NCI-H146 treated with DMSO at 0.1 percent for 48 hours (cell line): ENCODE results near the gene REV3L.
A peak's percentile ranks its signal among the peaks of the same experiment; 100 is the strongest.
"Not testable (repeated sequence)": the region's sequence is repeated elsewhere in the genome, so short reads cannot be mapped to it uniquely, and the experiment has no call there.

Experiments used
- DNase-seq: peaks from one replicate; lab custom pipeline; 2025; ENCODE audit not compliant: unreplicated experiment; lab: John Stamatoyannopoulos, UW

REV3L gene

DNA sequence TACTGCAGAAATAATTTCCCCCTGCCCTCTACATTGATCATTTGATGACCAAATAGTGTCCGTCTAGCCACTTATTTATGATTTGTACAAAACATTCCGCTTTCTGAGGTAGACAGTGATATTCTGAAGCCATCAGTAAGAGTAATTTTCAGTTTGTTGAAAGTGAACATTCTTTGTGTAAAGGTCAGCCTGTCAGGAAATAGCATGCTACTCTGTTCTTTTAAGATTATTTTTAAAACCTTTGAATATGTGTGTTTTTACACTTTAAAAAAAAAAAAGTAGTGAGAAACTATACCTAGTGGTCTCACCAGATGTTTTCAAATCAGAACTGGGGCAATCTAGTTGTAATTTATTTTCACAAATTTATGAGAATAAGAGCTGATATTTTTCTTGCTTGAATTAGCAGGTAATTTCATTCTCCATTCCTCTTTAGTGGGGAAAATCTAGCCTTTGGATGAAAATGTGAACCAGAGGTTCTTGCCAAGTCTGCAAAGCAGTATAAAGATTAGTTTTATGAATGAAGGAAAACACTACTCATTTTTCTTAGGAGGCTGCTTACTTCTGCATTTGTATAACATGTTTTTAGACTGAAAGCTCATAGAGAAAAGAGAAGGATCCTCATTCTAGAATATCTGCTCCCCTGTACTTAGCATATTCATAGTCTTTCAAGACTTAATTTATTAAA, 12.1 kb upstream of the REV3L start:
- no peak for DNase-seq

GRCh38 chr6:111492499-111492898, 9.5 kb upstream of the REV3L start:
- DNase-seq, result no peak

- DNase-seq, result no peak
These were observed 7.0 kb upstream of the REV3L start for GRCh38 chr6:111490067-111490466.

GRCh38 chr6:111487661-111488060, 4.6 kb upstream of the REV3L start:
- no peak for DNase-seq

DNA sequence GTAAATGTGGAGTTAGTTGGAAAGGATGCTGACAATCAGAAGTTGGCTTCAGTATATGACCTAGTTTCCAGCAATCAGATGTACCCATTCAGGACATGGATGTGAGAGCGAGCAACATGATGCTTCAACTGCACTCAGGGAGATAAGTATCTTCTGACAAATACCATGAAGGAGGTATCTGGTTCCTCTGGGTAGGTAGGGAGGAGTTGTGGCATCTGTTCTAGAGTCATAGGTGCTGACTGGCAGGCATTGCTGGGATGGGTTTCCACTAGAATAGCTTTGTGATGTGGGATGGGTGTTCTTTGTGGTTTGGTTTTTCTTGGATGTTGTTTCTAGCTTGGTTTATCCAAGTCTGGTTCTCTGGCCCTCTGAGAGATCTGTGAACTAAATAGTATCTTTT, 3.9 kb upstream of the REV3L start:
- no peak for DNase-seq

DNA sequence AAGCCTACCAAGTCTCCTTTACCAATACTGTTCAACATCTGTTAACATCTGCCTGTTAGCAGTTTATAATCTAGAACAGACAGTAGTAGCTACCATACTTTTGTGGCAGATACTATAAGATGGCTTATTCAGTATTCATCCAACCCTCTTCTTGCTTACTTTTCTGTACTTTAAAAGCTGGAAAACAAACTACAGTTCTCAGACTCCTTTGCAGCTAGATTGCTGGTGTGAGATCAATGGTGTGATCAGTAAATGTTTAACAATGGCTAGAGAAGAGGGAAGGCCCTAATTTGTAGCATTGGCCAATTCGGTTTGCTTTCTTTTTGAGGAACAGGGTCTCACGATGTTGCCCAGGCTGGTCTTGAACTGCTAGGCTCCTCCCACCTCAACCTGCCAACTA, 3.5 kb upstream of the REV3L start:
- DNase-seq, result no peak

GRCh38 chr6:111485342-111485741, 2.3 kb upstream of the REV3L start:
- no peak for DNase-seq

DNA sequence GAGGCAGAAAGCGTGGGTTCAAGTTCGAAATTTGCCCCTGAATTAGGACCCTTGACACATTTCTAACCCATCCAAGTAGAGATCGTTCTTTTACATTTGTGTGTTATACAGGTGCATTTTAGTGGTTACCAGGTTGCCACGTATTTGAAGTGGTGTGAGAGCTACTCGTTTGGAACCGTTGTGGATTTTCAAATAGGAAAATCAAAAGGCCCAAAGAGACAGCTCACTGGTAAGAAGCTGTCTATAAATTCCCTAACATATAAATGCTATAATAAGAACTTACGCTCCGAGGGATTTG, 1.6 kb upstream of the REV3L start:
- DNase-seq, result peak; percentile 14

GRCh38 chr6:111483736-111484632, 966 bp upstream of the REV3L start:
- peak; percentile 89 for DNase-seq

DNA sequence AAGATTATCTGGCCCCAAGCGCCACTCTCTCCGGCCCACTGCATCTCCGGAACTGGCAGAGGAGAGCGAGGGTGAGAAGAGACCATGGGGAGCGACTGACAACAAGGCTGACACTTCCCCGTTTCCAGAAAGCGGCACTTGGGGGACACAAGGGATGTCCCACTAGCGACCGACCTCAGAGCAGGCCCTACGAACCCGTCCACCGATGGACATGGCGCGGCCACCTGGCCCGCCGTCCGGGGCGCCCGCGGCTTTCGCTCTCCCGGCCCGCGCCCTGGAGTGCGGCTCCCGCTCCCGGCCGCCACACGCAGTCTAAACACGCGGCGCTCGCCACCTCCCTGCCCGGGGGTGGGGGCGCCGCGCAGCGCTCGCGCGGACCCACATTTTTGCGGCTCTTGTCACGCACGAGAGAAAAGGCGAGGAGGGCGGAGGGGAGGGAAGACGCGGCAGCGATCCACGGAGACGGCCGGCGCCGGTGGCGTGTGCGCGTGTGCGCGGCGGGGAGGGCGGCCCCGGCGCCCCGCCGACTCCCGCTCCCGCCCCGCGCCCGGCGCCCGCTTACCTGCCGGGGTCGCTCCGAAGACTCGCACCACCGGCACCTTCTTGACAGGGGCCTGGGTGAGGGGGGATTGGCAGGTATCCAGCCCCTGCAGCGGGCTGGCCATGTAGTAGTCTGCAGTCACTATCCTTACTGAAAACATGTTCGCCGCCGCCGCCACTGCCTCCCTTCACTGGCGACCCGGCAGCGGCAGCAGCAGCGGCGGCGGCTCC, 645 bp downstream of the REV3L start:
- peak; percentile 24 for DNase-seq

DNA sequence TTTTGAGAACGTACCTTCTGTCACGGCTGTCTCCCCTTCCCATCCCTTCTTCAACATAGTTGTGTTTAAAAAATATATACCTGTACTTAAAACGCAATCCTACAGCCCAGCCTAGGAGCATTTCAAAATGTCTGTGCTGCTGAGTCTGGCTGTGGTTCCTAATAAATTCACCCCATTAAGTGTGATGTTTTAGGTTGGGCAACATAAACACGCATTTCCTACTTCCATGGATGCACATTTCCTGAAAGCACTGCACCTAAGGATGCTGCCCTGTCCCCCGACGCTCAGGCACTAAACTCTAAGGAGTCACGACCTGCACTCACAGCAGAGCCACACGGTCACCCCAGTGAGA, 1.2 kb downstream of the REV3L start:
- no peak for DNase-seq

- DNase-seq, result no peak
These were observed 1.8 kb downstream of the REV3L start for GRCh38 chr6:111480988-111481822.

DNA sequence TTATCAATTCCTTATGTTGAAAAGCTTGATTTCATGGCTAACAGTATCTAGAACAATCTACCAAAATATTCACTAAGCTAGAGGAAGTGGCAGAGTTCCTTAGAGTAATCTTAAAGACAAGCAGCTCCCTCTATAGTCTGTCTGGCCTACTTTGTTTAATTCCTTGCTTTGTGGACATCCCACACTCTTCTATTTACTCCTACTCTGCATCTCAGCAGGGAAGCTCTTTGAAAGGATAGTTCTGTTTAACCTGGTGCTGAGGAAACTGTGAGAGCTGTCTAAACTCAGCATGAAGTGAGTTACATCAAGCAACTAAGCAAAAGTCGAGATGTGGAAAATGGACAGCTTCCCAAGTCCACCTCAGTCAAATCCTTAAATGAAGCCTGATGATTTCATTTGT, 4.3 kb downstream of the REV3L start:
- peak; percentile 85 for DNase-seq

DNA sequence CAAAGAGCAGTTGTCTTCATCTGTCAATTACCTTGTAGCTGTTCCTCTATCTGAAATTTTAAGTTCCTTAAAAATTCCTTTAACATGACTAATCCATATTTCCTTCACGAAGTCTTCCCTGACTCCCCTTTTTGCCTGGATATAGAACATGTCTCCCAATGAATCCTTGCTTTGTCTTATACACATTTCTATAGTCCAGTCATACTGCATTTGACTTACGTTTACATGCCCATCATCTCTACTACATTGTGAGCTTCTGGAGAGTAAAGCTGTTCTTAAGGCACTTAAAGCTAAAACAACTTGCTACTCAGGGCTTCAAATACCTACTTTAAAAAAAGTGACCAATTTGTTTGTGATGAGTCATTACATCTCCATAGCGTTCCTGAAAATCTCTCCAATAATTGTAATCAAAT, 4.9 kb downstream of the REV3L start:
- DNase-seq, result no peak

DNA sequence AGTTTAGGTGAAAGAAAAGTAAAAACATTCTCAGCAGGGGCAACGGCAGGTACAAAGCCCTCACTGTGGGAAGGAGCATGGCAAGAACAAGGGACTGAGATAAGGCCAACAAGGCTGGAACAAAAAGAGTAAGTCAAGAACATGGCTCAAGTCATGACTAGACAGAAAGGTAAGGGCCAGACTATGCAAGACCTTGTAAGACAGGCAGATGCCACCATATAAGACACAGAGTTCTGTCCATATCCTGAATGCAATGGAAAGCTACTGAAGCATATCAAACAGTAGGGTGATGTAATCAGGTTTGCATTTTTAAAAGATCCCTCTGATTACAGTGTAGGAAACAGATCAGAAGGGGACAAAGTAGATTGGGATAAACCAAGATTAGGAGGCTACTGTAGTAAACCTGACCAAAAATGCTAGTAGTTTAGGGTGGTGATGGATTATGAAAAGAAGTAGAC, 5.5 kb downstream of the REV3L start:
- DNase-seq, result no peak

- DNase-seq, result not testable (repeated sequence)
These were observed 7.0 kb downstream of the REV3L start for GRCh38 chr6:111476061-111476460.

DNA sequence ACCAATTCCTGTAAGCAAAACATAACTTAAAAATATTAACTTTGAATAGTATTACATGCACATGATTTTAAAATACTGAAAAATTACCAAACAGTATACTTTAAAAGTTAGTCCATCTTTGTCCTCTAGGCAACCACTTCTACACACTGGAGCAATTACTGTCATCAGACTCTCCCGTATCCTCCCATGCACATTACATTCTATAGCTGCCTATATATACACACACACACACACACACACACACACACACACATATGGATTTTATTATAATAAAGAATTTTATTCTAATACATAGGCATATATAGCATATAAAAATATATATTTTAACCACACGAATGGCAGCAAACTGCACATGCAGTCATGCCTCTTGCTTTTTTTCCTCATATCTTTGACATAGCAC, 8.2 kb downstream of the REV3L start:
- DNase-seq, result no peak

- no peak for DNase-seq
These were observed 8.9 kb downstream of the REV3L start for GRCh38 chr6:111474106-111474505.

- no peak for DNase-seq
These were observed 10.0 kb downstream of the REV3L start for GRCh38 chr6:111472933-111473435.

- no peak for DNase-seq
These were observed 11.1 kb downstream of the REV3L start for GRCh38 chr6:111471958-111472357.

DNA sequence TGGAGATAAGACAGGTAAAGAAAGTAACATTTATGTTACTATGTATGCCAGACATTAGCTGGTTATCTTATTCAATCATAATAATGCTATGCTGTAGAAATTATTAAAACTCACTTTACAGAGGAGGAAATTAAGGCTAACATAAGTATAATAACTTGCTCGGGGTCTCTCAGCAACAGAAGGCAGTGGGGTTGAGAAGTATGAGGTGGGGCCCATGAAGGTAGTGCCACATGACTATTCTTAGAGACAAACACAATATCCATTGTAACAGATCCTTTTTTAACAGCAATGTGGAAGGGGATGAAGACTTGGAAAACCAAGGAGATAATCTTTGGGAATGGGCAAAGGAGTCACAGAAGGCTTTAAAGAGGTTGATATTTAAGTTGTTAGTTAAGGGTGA, 11.5 kb downstream of the REV3L start:
- DNase-seq, result no peak
